Measurements from ENCODE around the gene HCN2.

The HCN2 gene

GRCh38 chr19:589693-590395 is at the start of gene HCN2:
Gene HCN2 (plus strand): TSS chr19:589881. CDS start chr19:589946, 65 bp downstream.
- no peak for DNase-seq

- no peak for DNase-seq
These were observed 48.6 kb upstream of the HCN2 start for GRCh38 chr19:540867-541637.

DNA sequence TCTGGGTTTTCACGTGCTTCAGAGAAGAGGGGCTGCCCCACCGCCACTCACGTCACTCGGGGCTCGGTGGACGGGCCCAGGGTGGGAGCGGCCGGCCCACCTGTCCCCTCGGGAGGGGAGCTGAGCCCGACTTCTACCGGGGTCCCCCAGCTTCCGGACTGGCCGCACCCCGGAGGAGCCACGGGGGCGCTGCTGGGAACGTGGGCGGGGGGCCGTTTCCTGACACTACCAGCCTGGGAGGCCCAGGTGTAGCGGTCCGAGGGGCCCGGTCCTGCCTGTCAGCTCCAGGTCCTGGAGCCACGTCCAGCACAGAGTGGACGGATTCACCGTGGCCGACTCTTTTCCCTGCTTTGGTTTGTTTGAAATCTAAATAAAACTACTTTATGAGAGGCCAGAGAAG is 48.0 kb upstream of the HCN2 start:
- DNase-seq = no peak

DNA sequence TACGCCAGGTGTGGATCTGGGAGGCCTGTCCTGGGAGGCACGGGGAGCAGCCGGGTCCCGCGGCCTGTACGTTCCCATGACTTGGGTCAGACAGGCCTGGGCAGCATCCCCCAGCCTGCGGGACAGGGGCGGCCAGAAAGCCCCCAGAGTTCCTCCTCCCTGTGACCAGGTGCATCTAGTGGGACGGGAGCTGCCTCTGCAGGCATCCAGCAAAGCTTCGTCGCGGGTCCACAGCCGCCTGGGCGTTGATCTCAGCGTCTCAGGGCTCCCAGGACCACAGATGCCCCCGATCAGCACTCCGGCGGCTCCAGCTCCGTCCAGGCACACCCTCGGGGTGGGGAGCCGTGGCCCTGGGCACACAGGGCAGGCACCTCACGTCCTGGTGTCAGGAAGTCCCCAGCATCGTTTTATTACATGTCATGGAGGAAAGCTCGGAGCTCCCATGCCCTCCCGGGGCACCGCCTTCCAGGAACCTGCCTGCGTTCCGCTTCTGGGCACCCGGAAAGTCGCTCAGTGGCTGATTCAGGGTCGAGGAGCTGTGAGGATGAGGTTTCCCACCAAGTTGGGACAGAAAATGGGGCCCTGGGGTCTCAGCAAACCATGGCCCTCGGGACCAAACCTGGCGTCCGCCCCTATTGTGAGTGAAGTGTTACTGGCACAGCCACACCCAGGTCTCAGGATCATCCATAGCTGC is 47.4 kb upstream of the HCN2 start:
- no peak for DNase-seq

DNA sequence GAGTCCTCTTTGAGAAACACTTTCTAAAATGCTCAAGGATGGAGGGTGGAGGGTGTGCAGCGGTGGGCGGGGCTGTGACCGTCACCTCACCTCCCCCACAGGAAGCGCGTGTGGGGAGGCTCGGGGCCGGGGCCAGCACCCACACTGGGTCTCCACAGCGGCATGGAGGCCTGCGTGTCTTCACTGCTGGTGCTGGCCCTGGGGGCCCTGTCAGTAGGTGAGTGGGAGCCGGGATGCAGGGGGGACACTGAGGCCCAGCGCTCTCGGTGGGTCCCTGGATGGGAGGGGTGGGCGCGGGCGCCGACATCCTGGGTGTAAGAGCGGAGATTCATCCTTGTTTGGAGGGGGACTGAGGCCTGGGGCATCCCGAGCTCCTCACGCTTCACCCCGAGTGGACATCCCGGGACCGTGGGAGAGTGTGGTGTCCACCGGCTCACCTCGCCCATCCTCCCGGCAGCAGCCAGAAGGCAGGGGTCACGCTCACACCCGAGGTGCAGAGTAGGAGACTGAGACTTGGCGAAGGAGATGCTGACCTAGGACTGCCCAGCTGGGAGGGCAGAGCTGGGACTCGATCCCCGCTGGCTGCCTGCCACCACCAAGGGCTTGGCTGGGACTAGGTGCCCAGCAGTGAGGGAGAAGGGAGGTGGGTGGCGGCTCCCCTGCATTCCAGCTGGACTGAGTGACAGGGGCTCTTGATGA is 45.6 kb upstream of the HCN2 start, which contains the start of gene GZMM:
Gene GZMM (plus strand): TSS at position 144 of the 699 bp plus-strand sequence. CDS start 19 bp downstream, at position 163.
- DNase-seq = peak; percentile 77 to 82

GRCh38 chr19:547117-547516 is 42.6 kb upstream of the HCN2 start:
- no peak for DNase-seq

DNA sequence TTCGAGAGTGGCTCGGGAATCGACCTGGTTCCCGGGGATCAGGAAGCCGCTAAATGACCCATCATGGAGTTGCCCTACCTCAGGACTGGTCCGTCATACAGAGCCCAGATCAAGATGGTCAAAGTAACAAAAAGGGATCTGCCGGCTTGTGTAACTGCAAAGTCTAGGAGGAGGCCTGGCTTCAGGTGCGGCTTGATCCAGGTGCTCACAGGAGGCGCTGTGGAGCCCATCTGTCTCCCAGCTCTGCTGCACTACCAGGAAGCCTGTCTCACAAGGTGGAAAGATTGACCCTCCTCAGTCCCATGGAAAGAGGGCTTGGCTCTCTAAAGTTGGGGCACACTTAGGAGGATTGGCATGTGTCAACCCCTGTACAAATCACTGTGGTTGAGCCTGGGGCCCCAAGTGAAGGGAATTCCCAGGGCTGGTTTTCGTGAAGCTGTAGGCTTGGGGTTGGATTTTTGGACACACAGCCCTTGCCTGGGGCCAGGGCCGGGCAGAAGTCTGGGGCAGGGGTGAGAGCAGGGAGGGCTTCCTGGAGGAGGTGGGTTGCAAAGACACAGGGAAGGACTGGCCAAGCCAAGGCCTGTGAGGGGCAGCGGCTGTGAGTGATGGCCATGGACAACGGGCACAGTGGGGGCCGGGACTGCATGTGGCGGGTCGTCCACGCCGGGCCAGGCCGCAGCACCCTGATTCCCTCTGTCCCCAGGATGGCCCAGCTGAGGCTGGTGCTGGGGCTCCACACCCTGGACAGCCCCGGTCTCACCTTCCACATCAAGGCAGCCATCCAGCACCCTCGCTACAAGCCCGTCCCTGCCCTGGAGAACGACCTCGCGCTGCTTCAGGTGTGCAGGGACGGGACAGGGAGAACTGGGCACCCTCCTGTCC is 41.6 kb upstream of the HCN2 start:
- DNase-seq = no peak

GRCh38 chr19:548886-549830 is 40.5 kb upstream of the HCN2 start:
- no peak for DNase-seq

GRCh38 chr19:554817-555216 is 34.9 kb upstream of the HCN2 start:
- no peak for DNase-seq

- no peak for DNase-seq
These were observed 34.2 kb upstream of the HCN2 start for GRCh38 chr19:555474-555808.

GRCh38 chr19:556611-557382 is 32.9 kb upstream of the HCN2 start:
- DNase-seq = no peak

DNA sequence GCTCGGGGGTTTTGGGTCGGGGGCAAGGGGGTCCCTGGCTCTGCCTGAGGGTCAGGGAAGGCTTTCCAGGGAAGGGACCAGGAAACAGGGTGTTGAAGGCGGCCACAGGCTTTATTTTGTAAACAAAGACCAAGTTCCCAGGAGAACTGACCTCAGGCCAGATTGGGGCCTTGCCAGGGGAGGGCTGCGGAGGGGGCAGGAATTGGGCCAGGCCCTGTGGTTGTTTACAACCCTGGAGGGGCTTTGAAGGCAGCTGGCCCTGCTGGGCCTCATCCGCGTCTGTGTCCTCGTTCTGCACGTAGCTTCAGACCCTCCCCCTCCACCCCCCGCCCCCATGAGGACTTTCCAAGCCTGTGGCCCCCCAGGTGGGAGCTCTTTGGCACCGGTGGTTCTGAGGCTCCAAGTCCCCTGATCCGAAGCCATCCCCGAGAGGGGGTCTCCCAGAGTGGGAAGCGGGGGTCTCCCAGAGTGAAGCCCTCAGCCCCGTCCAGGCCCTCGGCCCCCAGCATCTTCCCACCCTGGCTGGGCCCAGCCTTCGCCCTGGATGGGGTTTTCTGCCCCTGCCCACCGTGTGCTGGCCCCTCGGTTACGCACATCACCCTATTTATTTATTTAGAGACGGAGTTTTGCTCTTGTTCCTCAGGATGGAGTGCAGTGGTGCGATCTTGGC is 30.8 kb upstream of the HCN2 start:
- no peak for DNase-seq

DNA sequence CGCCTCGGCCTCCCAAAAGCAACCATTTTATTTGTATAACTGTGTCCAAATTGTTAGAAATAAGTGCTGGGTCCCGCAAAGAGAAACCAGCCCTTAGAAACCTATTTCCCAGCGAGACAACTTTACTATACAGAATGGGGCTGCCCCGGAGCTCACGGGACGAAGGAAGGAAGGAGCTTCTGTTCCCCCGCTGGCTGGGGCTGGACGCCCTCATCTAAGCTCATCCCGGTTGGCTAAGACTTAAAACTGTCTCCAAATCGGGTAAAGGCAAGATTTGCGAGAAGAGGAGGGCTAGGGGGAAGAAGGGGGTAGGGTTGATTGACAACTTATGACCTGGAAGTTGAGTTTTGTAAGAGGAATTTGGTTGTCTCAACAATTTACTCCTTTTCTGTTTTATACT is 29.6 kb upstream of the HCN2 start:
- no peak for DNase-seq

DNA sequence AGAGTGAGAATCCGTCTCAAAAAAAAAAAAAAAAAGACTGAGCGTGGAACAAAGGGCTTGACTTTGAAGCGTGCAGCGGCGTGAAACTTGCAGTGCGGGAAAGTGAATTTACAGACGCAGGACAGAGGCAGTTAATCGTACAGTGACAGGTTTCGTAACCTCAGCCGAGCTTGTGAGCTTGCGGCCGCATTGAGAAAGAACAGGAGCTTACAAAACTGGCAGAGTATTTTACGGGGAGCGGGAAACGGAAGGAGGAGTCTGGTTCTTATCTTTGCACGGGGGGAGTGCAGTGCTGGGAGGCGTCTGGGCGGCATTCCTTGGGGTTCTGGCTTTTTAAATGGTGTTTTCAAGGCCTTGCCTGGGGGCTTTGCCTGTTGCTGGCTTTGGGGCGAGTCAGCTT is 23.3 kb upstream of the HCN2 start:
- DNase-seq = no peak

- no peak for DNase-seq
These were observed 22.8 kb upstream of the HCN2 start for GRCh38 chr19:566844-567243.

GRCh38 chr19:567296-567900 is 22.3 kb upstream of the HCN2 start:
- DNase-seq = no peak

- DNase-seq = no peak
These were observed 19.4 kb upstream of the HCN2 start for GRCh38 chr19:570251-570686.

DNA sequence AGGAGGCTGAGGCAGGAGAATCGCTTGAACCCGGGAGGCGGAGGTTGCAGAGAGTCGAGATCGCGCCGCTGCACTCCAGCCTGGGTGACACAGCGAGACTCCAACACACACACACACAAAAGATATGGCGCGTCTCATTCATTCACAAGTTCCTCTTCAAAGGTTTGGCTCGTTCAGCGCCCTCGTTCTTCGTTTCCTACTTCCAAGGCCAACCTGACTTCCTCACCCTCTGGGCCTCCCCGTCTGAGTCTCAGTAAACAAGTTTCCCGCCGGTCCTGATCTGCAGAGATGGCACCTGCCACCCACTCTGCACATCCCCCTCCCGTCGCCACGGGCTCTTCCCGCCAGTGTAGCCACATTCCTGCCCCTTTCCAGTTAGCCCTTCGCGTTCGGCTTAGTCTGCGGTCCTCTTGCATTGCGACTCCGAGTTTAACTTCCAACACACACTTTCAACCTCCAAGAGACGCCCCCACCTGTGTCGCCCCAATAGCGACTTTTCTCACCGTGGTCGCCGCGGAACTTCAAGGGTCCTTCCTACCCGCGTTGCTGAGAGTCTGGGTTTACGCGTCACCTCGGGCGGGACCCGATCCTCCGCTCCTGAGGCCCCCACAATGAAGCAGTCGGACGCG is 18.6 kb upstream of the HCN2 start:
- peak; percentile 71 to 75 for DNase-seq

DNA sequence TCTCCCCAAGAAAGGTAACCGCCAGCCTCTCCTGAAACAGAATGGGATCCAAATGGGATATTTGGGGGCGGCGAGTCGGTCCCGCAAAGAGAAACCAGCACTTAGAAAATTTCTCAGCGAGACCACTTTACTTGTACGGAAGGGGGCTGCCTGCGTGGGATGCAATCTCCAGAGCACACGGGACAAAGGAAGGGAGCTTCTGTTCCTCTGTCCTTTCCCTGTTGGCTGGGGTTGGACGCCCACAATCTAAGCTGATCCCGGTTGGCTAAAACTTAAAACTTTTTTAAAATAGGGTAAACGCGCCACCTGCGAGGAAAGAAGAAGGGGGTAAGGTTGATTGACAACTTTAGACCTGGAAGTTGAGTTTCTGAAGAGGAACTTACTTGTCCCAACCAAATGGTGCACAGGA is 18.1 kb upstream of the HCN2 start:
- DNase-seq = no peak

Data from activated T-cell treated with anti-CD3 and anti-CD28 coated beads, Interleukin-2, amount 50 U/mL, for 48 hours (primary cell).